ENCODE measurements around the gene ZWILCH. TPM values are rescaled to one million over a fixed set of nuclear protein-coding genes. Genes with fewer than 3 reads are reported as not detected.

Gene ZWILCH
- total RNA-seq, 2 experiments from 2014 or later: 28.9 to 30.0 TPM

GRCh38 chr15:66594836-66595235, 89.7 kb downstream of the ZWILCH start:
- ChIA-PET POLR2A (no interaction called here), CTCF (no interaction called here)
- H3K4me1 Mint-ChIP-seq: peaks cover 7% of the 10 kb centered on the region
- no peak for DNase-seq
- no peaks in the 10 kb centered on the region for H3K9me3 Mint-ChIP-seq
- no peaks in the 10 kb centered on the region for H3K36me3 Mint-ChIP-seq (ENCODE audit: low read depth)
- no peak overlapping the region for H3K27ac Mint-ChIP-seq
- H3K27me3 Mint-ChIP-seq: peaks cover 5% of the 10 kb centered on the region
- no peak overlapping the region for H3K4me3 Mint-ChIP-seq

GRCh38 chr15:66595332-66595731, 90.2 kb downstream of the ZWILCH start:
- peaks cover 7% of the 10 kb centered on the region for H3K4me1 Mint-ChIP-seq
- DNase-seq: no peak
- no peaks in the 10 kb centered on the region for H3K9me3 Mint-ChIP-seq
- H3K36me3 Mint-ChIP-seq (ENCODE audit: low read depth): no peaks in the 10 kb centered on the region
- CTCF ChIA-PET: no interaction called here
- no peak overlapping the region for H3K27ac Mint-ChIP-seq
- peaks cover 5% of the 10 kb centered on the region for H3K27me3 Mint-ChIP-seq
- POLR2A ChIA-PET: no interaction called here
- H3K4me3 Mint-ChIP-seq: no peak overlapping the region

- Mint-ChIP-seq H3K36me3 (ENCODE audit: low read depth) (no peaks in the 10 kb centered on the region), H3K9me3 (no peaks in the 10 kb centered on the region), H3K4me1 (peaks cover 7% of the 10 kb centered on the region), H3K4me3 (no peak overlapping the region), H3K27ac (no peak overlapping the region), H3K27me3 (peaks cover 5% of the 10 kb centered on the region)
- DNase-seq: no peak
- CTCF ChIA-PET: no interaction called here
- POLR2A ChIA-PET: no interaction called here
Observed at GRCh38 chr15:66595931-66596545, 90.9 kb downstream of the ZWILCH start.

- no peaks in the 10 kb centered on the region for H3K36me3 Mint-ChIP-seq (ENCODE audit: low read depth)
- ChIA-PET POLR2A (no interaction called here), CTCF (no interaction called here)
- H3K9me3 Mint-ChIP-seq: no peaks in the 10 kb centered on the region
- peaks cover 7% of the 10 kb centered on the region for H3K4me1 Mint-ChIP-seq
- no peak overlapping the region for H3K27ac Mint-ChIP-seq
- no peak overlapping the region for H3K4me3 Mint-ChIP-seq
- DNase-seq: no peak
- peaks cover 5% of the 10 kb centered on the region for H3K27me3 Mint-ChIP-seq
Observed at GRCh38 chr15:66598095-66598815, 93.1 kb downstream of the ZWILCH start.

Other genes starting within 250 kb of the ZWILCH start
- gene DIS3L, start 211.8 kb upstream of the ZWILCH start, total RNA-seq: 10 to 100 TPM; 24.0 to 24.9 TPM
- gene TIPIN, start 148.6 kb upstream of the ZWILCH start, total RNA-seq: 10 to 100 TPM; 27.2 to 28.9 TPM
- 10 to 100 TPM; 87.6 to 89.0 TPM for gene MAP2K1, start 118.4 kb upstream of the ZWILCH start, total RNA-seq
- gene SNAPC5, start 7.6 kb upstream of the ZWILCH start, total RNA-seq: 10 to 100 TPM; 16.7 to 17.2 TPM
- gene RPL4, start 471 bp upstream of the ZWILCH start, total RNA-seq: 1,000 to 10,000 TPM; 2,309 to 2,338 TPM
- gene LCTL, start 60.7 kb downstream of the ZWILCH start, total RNA-seq: not detected
- gene SMAD6, start 196.9 kb downstream of the ZWILCH start, total RNA-seq: under 1 TPM; 0.53 to 0.58 TPM